Neural cell (in vitro differentiated cells): Measurements from ENCODE around the gene MAP3K5. TPM values are rescaled to one million over a fixed set of nuclear protein-coding genes. Genes with fewer than 3 reads are reported as not detected.
A peak's percentile ranks its signal among the peaks of the same experiment; 100 is the strongest.

Experiments used
- H2AFZ ChIP-seq: fragments of 200-600, 300-800 bp; sonication (generic), shearing (Covaris generic); 2 replicates; pipeline ENCODE4 v1.6.0; 2014; ENCODE audit warnings: low read depth, mild to moderate bottlenecking, antibody characterized with exemption, low read length, moderate library complexity
- H3F3A ChIP-seq: fragments of 200-600 bp; shearing (Covaris generic); 2 replicates; pipeline ENCODE4 v1.6.1; 2016; ENCODE audit warnings: mild to moderate bottlenecking, moderate library complexity, mixed read lengths, antibody characterized with exemption, low read length; ENCODE audit not compliant: insufficient read depth, poor library complexity, severe bottlenecking
- H3K27ac ChIP-seq: fragments of 200-600, 300-800 bp; sonication (generic), shearing (Covaris generic); 2 replicates; pipeline ENCODE4 v1.5.1; 2014; ENCODE audit warnings: mild to moderate bottlenecking, low read length, moderate library complexity
- H3K27me3 ChIP-seq: fragments of 300-800, 200-600 bp; sonication (generic), shearing (Covaris generic); 2 replicates; pipeline ENCODE4 v1.6.0; 2014; ENCODE audit warnings: mild to moderate bottlenecking, low read depth, low read length, moderate library complexity; ENCODE audit not compliant: insufficient read depth
- H3K36me3 ChIP-seq: fragments of 300-800, 200-600 bp; sonication (generic), shearing (Covaris generic); 2 replicates; pipeline ENCODE4 v1.5.1; 2014; ENCODE audit warnings: mild to moderate bottlenecking, antibody characterized with exemption, low read length, moderate library complexity; ENCODE audit not compliant: insufficient read depth
- H3K4me2 ChIP-seq: fragments of 300-800, 200-600 bp; sonication (generic), shearing (Covaris generic); 2 replicates; pipeline ENCODE4 v1.6.0; 2014; ENCODE audit warnings: mild to moderate bottlenecking, low read length
- H3K4me3 ChIP-seq: fragments of 300-800, 200-600 bp; sonication (generic), shearing (Covaris generic); 2 replicates; pipeline ENCODE4 v1.5.1; 2014; ENCODE audit warnings: mild to moderate bottlenecking, low read length, moderate library complexity
- H3K79me2 ChIP-seq: fragments of 200-600 bp; shearing (Covaris generic); replicated peaks from 2 replicates; pipeline ENCODE4 v1.6.0; 2014; ENCODE audit warnings: mild to moderate bottlenecking, low read length, moderate library complexity; ENCODE audit not compliant: insufficient read depth
- H3K9ac ChIP-seq: fragments of 300-800, 200-600 bp; sonication (generic), shearing (Covaris generic); 2 replicates; pipeline ENCODE4 v1.6.1; 2016; ENCODE audit warnings: mild to moderate bottlenecking, low read length, mixed read lengths
- H3K9me2 ChIP-seq: fragments of 200-600 bp; shearing (Covaris generic); 2 replicates; pipeline ENCODE4 v1.6.1; 2016; ENCODE audit warnings: mild to moderate bottlenecking, low read length, mixed read lengths; ENCODE audit not compliant: insufficient read depth
- H3K9me3 ChIP-seq: fragments of 200-600, 300-800 bp; sonication (generic), shearing (Covaris generic); 2 replicates; pipeline ENCODE4 v1.6.1; 2016; ENCODE audit warnings: mild to moderate bottlenecking, mixed run types, low read length, moderate library complexity, mixed read lengths
- H4K20me1 ChIP-seq: fragments of 200-600 bp; shearing (Covaris generic); 2 replicates; pipeline ENCODE4 v1.6.1; 2016; ENCODE audit warnings: mild to moderate bottlenecking, mixed run types; ENCODE audit not compliant: insufficient read depth
- CTCF ChIP-seq: fragments of 450-650 bp; IDR thresholded peaks from 2 replicates; pipeline ENCODE4 v1.5.1; 2014; ENCODE audit warnings: antibody characterized with exemption, mild to moderate bottlenecking, moderate library complexity; ENCODE audit not compliant: poor library complexity, severe bottlenecking
- EP300 ChIP-seq: fragments of 450-650 bp; conservative IDR thresholded peaks from 2 replicates; pipeline ENCODE4 v1.6.1; 2014; ENCODE audit warnings: antibody characterized with exemption, mild to moderate bottlenecking, moderate library complexity; ENCODE audit not compliant: poor library complexity, severe bottlenecking
- EZH2 ChIP-seq: fragments of 200-600, 300-800 bp; shearing (Covaris generic), sonication (generic); IDR thresholded peaks from 2 replicates; pipeline ENCODE4 v1.6.1; 2014; ENCODE audit warnings: antibody characterized with exemption, low read length, borderline replicate concordance, mild to moderate bottlenecking; ENCODE audit not compliant: insufficient read depth, poor library complexity, severe bottlenecking
- MXI1 ChIP-seq: fragments of 450-650 bp; conservative IDR thresholded peaks from 2 replicates; pipeline ENCODE4 v1.6.1; 2014; ENCODE audit warnings: antibody characterized with exemption, mild to moderate bottlenecking; ENCODE audit not compliant: poor library complexity, severe bottlenecking
- POLR2AphosphoS5 ChIP-seq: IDR thresholded peaks from 2 replicates; pipeline ENCODE4 v1.6.1; 2012
- RAD21 ChIP-seq: fragments of 450-650 bp; conservative IDR thresholded peaks from 2 replicates; pipeline ENCODE4 v1.6.1; 2014; ENCODE audit warnings: antibody characterized with exemption, mild to moderate bottlenecking, moderate library complexity
- SMC3 ChIP-seq: fragments of 450-650 bp; conservative IDR thresholded peaks from 2 replicates; pipeline ENCODE4 v1.6.1; 2014; ENCODE audit warnings: antibody characterized with exemption, mild to moderate bottlenecking, moderate library complexity; ENCODE audit not compliant: poor library complexity
- TAF1 ChIP-seq: IDR thresholded peaks from 2 replicates; pipeline ENCODE4 v1.6.1; 2012; ENCODE audit warnings: low read depth
- polyA plus RNA-seq: library from polyadenylated mRNA; depleted of rRNA; stranded (reverse); fragments of >200 nt; gene quantifications from 2 replicates; pipeline ENCODE4 v1.2.3, GENCODE V29; 2014
- TF ChIP-seq, protein P1 (sequence below): IDR thresholded peaks from 2 replicates; pipeline ENCODE4 v1.6.1; 2012; ENCODE audit warnings: borderline replicate concordance

The MAP3K5 gene
- polyA plus RNA-seq, 1 donor from 2014 or later = 2.0 TPM

DNA sequence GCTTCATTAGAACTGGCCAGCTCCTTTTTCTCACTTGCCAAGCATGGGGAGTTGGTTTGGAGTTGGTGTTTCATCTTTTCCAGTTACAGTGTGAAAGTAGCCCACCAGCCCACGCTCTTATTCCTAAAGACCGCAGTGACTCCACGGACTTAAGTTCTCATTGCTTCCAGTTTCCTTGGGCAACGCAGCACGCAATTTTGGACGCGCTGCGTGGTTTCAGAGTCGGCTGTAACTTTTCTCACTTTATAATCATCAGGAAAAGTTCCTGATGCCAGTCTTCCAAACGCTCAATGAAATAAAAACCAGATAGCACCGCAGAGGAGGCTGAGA, 29.7 kb upstream of the MAP3K5 start:
- Histone ChIP-seq H3K9me3 (no peaks in the 10 kb centered on the region), H3K4me3 (peak overlapping the region; percentile 76), H3K9me2 (no peaks in the 10 kb centered on the region), H2AFZ (peak overlapping the region; percentile 67), H3K36me3 (no peaks in the 10 kb centered on the region), H3F3A (no peaks in the 10 kb centered on the region), H3K4me2 (peak overlapping the region; percentile 65), H4K20me1 (no peaks in the 10 kb centered on the region), H3K79me2 (no peaks in the 10 kb centered on the region), H3K27me3 (no peaks in the 10 kb centered on the region), H3K27ac (no peak overlapping the region), H3K9ac (peak overlapping the region; percentile 77)
- TF ChIP-seq CTCF = no peak
- no peak for TF ChIP-seq EP300
- no peak for TF ChIP-seq MXI1
- TF ChIP-seq POLR2AphosphoS5 = no peak
- no peak for TF ChIP-seq SMC3
- TF ChIP-seq EZH2 = no peak
- TF ChIP-seq, protein P1, sequence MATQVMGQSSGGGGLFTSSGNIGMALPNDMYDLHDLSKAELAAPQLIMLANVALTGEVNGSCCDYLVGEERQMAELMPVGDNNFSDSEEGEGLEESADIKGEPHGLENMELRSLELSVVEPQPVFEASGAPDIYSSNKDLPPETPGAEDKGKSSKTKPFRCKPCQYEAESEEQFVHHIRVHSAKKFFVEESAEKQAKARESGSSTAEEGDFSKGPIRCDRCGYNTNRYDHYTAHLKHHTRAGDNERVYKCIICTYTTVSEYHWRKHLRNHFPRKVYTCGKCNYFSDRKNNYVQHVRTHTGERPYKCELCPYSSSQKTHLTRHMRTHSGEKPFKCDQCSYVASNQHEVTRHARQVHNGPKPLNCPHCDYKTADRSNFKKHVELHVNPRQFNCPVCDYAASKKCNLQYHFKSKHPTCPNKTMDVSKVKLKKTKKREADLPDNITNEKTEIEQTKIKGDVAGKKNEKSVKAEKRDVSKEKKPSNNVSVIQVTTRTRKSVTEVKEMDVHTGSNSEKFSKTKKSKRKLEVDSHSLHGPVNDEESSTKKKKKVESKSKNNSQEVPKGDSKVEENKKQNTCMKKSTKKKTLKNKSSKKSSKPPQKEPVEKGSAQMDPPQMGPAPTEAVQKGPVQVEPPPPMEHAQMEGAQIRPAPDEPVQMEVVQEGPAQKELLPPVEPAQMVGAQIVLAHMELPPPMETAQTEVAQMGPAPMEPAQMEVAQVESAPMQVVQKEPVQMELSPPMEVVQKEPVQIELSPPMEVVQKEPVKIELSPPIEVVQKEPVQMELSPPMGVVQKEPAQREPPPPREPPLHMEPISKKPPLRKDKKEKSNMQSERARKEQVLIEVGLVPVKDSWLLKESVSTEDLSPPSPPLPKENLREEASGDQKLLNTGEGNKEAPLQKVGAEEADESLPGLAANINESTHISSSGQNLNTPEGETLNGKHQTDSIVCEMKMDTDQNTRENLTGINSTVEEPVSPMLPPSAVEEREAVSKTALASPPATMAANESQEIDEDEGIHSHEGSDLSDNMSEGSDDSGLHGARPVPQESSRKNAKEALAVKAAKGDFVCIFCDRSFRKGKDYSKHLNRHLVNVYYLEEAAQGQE = peak; percentile 6

DNA sequence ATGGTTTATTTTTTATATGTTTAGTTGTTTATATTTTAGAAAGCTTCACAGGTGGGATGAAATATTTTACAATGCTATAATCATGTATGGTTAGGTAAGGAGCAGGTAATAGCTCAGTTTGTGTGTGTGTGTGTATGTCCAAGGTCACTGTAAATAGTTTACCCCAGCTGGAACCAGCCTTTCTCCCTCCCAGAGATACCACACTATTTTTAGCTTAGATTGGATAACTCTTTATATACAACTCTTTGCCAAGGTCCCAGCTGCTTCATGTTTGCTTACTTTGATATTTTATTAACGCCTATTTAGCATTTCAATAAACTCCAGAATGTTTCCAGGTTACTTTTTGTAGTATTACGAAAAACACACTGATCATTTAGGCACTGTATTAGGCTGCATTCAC, 28.3 kb upstream of the MAP3K5 start:
- H3K36me3 ChIP-seq = no peaks in the 10 kb centered on the region
- H3K9ac ChIP-seq = no peak overlapping the region
- H4K20me1 ChIP-seq = no peaks in the 10 kb centered on the region
- no peaks in the 10 kb centered on the region for H3K9me2 ChIP-seq
- no peak for TF ChIP-seq RAD21
- no peak for TF ChIP-seq TAF1
- TF ChIP-seq CTCF = no peak
- TF ChIP-seq MXI1 = no peak
- no peak for TF ChIP-seq EZH2
- TF ChIP-seq EP300 = no peak
- no peak for TF ChIP-seq POLR2AphosphoS5
- no peak for TF ChIP-seq SMC3
- TF ChIP-seq, protein P1 = no peak
- H2AFZ ChIP-seq = no peak overlapping the region
- no peaks in the 10 kb centered on the region for H3F3A ChIP-seq
- no peak overlapping the region for H3K27ac ChIP-seq
- no peaks in the 10 kb centered on the region for H3K9me3 ChIP-seq
- H3K4me2 ChIP-seq = no peak overlapping the region
- H3K27me3 ChIP-seq = no peaks in the 10 kb centered on the region
- no peaks in the 10 kb centered on the region for H3K79me2 ChIP-seq
- H3K4me3 ChIP-seq = no peak overlapping the region
